IgD-negative memory B cell (primary cell): Measurements from ENCODE around the gene DNAL1. TPM values are rescaled to one million over a fixed set of nuclear protein-coding genes. Genes with fewer than 3 reads are reported as not detected.

Experiments used
- H3K27ac Mint-ChIP-seq, 3 donors: one replicate each; pipeline ENCODE4 v1.8.0; 2020 to 2022; ENCODE audit warnings: mild to moderate bottlenecking in 3 of 3, mixed read lengths in 3 of 3, moderate library complexity in 1 of 3
- H3K27me3 Mint-ChIP-seq: one replicate; pipeline ENCODE4 v1.8.0; 2021; ENCODE audit warnings: mixed read lengths
- H3K36me3 Mint-ChIP-seq: one replicate; pipeline ENCODE4 v1.8.0; 2020; ENCODE audit warnings: mild to moderate bottlenecking, mixed read lengths
- H3K4me1 Mint-ChIP-seq, 3 donors: one replicate each; pipeline ENCODE4 v1.8.0; 2020 to 2022; ENCODE audit warnings: mixed read lengths in 3 of 3, mild to moderate bottlenecking in 1 of 3
- H3K4me3 Mint-ChIP-seq, 4 donors: one replicate each; pipeline ENCODE4 v1.8.0; 2020 to 2022; ENCODE audit warnings: mild to moderate bottlenecking in 4 of 4, mixed read lengths in 4 of 4, moderate library complexity in 3 of 4
- H3K9me3 Mint-ChIP-seq, 3 donors: one replicate each; pipeline ENCODE4 v1.8.0; 2020 to 2021; ENCODE audit warnings: mixed read lengths in 3 of 3, mild to moderate bottlenecking in 1 of 3
- polyA plus RNA-seq: library from polyadenylated mRNA; unstranded; fragments of 300-500 nt; fragmentation: Illumina TruSeq; gene quantifications from one replicate; pipeline ENCODE4 v1.2.3, GENCODE V29; 2021

DNAL1 gene
- polyA plus RNA-seq, result 3.9 TPM

- Mint-ChIP-seq H3K4me1 (peaks cover 13 to 23% (median 13%) of the 10 kb centered on the region in 3 donors), H3K27ac (peak within 1 kb of the TSS; percentile 66 to 97 (median 97)), H3K9me3 (no peaks in the 10 kb centered on the region), H3K4me3 (peak within 1 kb of the TSS; percentile 83 to 98 (median 97)), H3K36me3 (no peaks in the 10 kb centered on the region), H3K27me3 (no peaks in the 10 kb centered on the region)
These were observed at the start of gene DNAL1 for GRCh38 chr14:73644531-73645247. Gene DNAL1 (plus strand): TSS chr14:73644986. CDS start chr14:73645040, 54 bp downstream.

GRCh38 chr14:73599499-73599898 is 45.3 kb upstream of the DNAL1 start:
- Mint-ChIP-seq H3K9me3 (no peaks in the 10 kb centered on the region), H3K27ac (no peak overlapping the region), H3K36me3 (peaks cover 7% of the 10 kb centered on the region), H3K4me3 (no peak overlapping the region), H3K27me3 (no peaks in the 10 kb centered on the region), H3K4me1 (no peaks in the 10 kb centered on the region)

DNA sequence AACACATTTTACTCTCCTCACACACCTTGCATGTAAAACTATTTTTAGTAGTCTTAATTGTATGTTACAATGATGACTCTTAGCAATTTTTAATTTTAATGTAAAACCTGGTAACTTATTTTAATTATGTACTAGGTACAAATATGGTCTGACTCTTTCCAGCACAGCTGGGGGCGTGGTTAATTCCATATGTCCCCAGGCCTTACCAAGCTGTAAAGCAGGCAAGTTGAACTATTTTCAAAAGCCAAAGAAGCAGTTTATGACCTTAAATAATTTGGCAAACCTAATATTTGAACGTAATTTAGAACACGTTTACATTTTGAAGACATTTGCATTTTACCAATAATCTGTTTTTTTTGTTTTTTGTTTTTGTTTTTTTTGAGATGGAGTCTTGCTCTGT is 41.8 kb upstream of the DNAL1 start:
- Mint-ChIP-seq H3K27me3 (no peaks in the 10 kb centered on the region), H3K4me3 (no peak overlapping the region), H3K9me3 (no peaks in the 10 kb centered on the region), H3K36me3 (peaks cover 5% of the 10 kb centered on the region), H3K4me1 (peaks cover 0 to 1% (median 0%) of the 10 kb centered on the region in 3 donors), H3K27ac (no peak overlapping the region)

GRCh38 chr14:73606271-73606670 is 38.5 kb upstream of the DNAL1 start:
- Mint-ChIP-seq H3K9me3 (no peaks in the 10 kb centered on the region), H3K4me3 (no peak overlapping the region), H3K36me3 (no peaks in the 10 kb centered on the region), H3K4me1 (peaks cover 0 to 1% (median 0%) of the 10 kb centered on the region in 3 donors), H3K27me3 (no peaks in the 10 kb centered on the region), H3K27ac (no peak overlapping the region)

- Mint-ChIP-seq H3K4me3 (no peak overlapping the region), H3K27ac (no peak overlapping the region), H3K36me3 (no peaks in the 10 kb centered on the region), H3K27me3 (no peaks in the 10 kb centered on the region), H3K4me1 (peaks cover 0 to 1% (median 0%) of the 10 kb centered on the region in 3 donors), H3K9me3 (no peaks in the 10 kb centered on the region)
These were observed 37.5 kb upstream of the DNAL1 start for GRCh38 chr14:73607241-73607640.

- Mint-ChIP-seq H3K27me3 (no peaks in the 10 kb centered on the region), H3K9me3 (no peaks in the 10 kb centered on the region), H3K4me1 (peaks cover 0 to 4% (median 0%) of the 10 kb centered on the region in 3 donors), H3K27ac (no peak overlapping the region), H3K4me3 (peak overlapping the region in 1 of 4 donors; percentile 57), H3K36me3 (no peaks in the 10 kb centered on the region)
These were observed 34.1 kb upstream of the DNAL1 start for GRCh38 chr14:73610687-73611086.

GRCh38 chr14:73612339-73613045 is 32.3 kb upstream of the DNAL1 start, which contains the start of gene ACOT6:
Gene ACOT6 (plus strand): TSS chr14:73612517. CDS start chr14:73612572, 55 bp downstream.
- no peaks in the 10 kb centered on the region for H3K9me3 Mint-ChIP-seq
- peak within 1 kb of the TSS in 1 of 3 donors; percentile 71 for H3K27ac Mint-ChIP-seq
- no peaks in the 10 kb centered on the region for H3K36me3 Mint-ChIP-seq

DNA sequence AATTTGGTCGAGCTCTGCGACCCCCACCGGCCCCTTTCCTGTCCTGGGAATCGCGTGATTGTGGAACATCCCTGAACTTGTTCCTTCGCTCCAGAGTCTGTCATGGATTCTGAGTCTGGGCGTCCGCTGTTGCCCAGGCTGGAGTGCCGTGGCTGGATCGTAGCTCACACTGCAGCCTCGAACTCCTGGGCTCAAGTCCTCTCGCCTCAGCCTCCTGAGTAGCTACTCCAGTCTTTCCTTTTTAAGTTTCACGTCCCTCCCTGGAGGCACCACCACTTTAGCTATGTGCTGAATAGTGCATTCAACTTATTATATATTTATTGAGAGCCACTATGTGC is 31.8 kb upstream of the DNAL1 start:
- no peaks in the 10 kb centered on the region for H3K27me3 Mint-ChIP-seq
- H3K4me3 Mint-ChIP-seq, result peak overlapping the region; percentile 82 to 93 (median 90)
- H3K36me3 Mint-ChIP-seq, result no peaks in the 10 kb centered on the region
- peaks cover 0 to 2% (median 0%) of the 10 kb centered on the region in 3 donors for H3K4me1 Mint-ChIP-seq
- H3K9me3 Mint-ChIP-seq, result no peaks in the 10 kb centered on the region
- peak overlapping the region in 1 of 3 donors; percentile 71 for H3K27ac Mint-ChIP-seq

More at GRCh38 chr14:73612339-73613045, 32.3 kb upstream of the DNAL1 start, which contains the start of gene ACOT6:
- peak within 1 kb of the TSS; percentile 82 to 93 (median 90) for H3K4me3 Mint-ChIP-seq
- no peaks in the 10 kb centered on the region for H3K27me3 Mint-ChIP-seq
- H3K4me1 Mint-ChIP-seq, result peaks cover 0 to 2% (median 0%) of the 10 kb centered on the region in 3 donors

GRCh38 chr14:73613419-73613963 is 31.3 kb upstream of the DNAL1 start:
- Mint-ChIP-seq H3K4me3 (peak overlapping the region; percentile 82 to 93 (median 90)), H3K9me3 (no peaks in the 10 kb centered on the region), H3K4me1 (peaks cover 0 to 2% (median 0%) of the 10 kb centered on the region in 3 donors), H3K27ac (no peak overlapping the region), H3K27me3 (no peaks in the 10 kb centered on the region), H3K36me3 (no peaks in the 10 kb centered on the region)

DNA sequence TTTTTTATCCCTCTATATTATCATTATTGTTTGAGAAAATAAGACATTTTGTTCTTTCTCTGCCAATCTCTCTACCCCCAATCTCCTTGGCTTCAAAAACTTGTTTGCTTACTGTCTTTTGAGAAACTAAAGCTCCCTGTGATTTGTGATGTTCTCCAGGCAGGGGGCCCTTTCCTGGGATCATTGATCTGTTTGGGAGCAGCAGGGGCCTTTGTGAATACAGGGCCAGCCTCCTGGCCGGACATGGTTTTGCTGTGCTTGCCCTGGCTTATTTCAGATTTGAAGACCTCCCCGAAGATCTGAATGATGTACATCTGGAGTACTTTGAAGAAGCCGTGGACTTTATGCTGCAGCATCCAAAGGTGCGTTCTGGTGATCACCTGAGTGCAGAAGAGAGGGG is 28.0 kb upstream of the DNAL1 start:
- Mint-ChIP-seq H3K27ac (no peak overlapping the region), H3K9me3 (no peaks in the 10 kb centered on the region), H3K4me1 (peaks cover 0 to 2% (median 0%) of the 10 kb centered on the region in 3 donors), H3K36me3 (no peaks in the 10 kb centered on the region), H3K4me3 (peak overlapping the region in 1 of 4 donors; percentile 52), H3K27me3 (no peaks in the 10 kb centered on the region)

DNA sequence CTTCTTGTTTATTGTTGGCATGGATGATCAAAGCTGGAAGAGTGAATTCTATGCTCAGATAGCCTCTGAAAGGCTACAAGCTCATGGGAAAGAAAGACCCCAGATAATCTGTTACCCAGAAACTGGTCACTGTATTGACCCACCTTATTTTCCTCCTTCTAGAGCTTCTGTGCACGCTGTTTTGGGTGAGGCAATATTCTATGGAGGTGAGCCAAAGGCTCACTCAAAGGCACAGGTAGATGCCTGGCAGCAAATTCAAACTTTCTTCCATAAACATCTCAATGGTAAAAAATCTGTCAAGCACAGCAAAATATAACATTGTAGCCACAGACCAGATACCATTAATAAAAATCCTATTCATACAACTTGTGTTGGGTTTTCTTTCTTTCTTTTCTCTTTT is 25.3 kb upstream of the DNAL1 start:
- Mint-ChIP-seq H3K27ac (no peak overlapping the region), H3K4me1 (no peaks in the 10 kb centered on the region), H3K9me3 (no peaks in the 10 kb centered on the region), H3K4me3 (no peak overlapping the region), H3K27me3 (no peaks in the 10 kb centered on the region), H3K36me3 (no peaks in the 10 kb centered on the region)

- Mint-ChIP-seq H3K27me3 (no peaks in the 10 kb centered on the region), H3K27ac (no peak overlapping the region), H3K9me3 (no peaks in the 10 kb centered on the region)
These were observed 24.5 kb upstream of the DNAL1 start for GRCh38 chr14:73620268-73620667.

DNA sequence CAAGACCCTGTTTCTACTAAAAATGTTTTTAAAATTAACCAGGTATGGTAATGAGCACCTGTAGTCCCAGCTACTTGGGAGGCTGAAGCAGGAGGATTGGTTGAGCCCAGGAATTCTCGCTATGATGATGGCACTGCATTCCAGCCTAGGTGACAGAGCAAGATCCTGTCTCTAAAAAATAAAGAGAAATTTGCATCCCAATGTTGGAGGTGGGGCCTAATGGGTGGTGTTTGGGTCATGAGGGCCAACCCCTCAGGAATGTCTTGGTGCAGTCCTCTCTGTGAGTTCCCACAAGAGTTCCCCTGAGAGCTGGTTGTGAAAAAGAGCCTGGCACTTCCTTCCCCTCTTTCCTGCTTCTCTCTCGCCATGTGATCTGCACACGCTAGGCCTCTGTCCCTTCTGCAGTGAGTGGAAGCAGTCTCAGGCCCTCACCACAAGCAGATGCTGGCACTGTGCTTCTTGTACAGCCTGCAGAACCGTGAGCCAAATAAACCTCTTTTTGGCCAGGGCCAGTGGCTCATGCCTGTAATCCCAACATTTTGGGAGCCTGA is 21.2 kb upstream of the DNAL1 start:
- H3K36me3 Mint-ChIP-seq, result no peaks in the 10 kb centered on the region
- no peak overlapping the region for H3K27ac Mint-ChIP-seq
- no peaks in the 10 kb centered on the region for H3K9me3 Mint-ChIP-seq
- no peaks in the 10 kb centered on the region for H3K4me1 Mint-ChIP-seq
- no peak overlapping the region for H3K4me3 Mint-ChIP-seq
- H3K27me3 Mint-ChIP-seq, result no peaks in the 10 kb centered on the region

More at GRCh38 chr14:73620268-73620667, 24.5 kb upstream of the DNAL1 start:
- Mint-ChIP-seq H3K36me3 (no peaks in the 10 kb centered on the region), H3K4me3 (no peak overlapping the region), H3K4me1 (no peaks in the 10 kb centered on the region)

DNA sequence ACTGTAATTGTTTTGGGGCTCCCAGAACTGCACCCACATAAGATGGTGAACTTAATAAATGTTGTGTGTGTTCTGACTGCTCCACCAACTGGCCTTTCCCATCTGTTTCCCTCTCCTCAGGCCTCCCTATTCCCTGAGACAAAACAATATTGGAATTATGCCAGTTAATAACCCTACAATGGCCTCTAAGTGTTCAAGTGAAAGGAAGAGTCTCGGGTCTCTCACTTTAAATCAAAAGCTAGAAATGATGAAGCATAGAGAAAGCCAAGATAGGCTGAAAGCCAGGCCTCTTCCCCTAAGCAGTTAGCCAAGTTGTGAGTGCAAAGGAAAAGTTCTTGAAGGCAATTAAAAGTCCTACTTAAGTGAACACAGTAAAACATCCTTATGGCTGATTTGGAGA is 19.1 kb upstream of the DNAL1 start:
- Mint-ChIP-seq H3K4me1 (no peaks in the 10 kb centered on the region), H3K36me3 (no peaks in the 10 kb centered on the region), H3K27me3 (no peaks in the 10 kb centered on the region), H3K27ac (no peak overlapping the region), H3K9me3 (no peaks in the 10 kb centered on the region), H3K4me3 (no peak overlapping the region)

DNA sequence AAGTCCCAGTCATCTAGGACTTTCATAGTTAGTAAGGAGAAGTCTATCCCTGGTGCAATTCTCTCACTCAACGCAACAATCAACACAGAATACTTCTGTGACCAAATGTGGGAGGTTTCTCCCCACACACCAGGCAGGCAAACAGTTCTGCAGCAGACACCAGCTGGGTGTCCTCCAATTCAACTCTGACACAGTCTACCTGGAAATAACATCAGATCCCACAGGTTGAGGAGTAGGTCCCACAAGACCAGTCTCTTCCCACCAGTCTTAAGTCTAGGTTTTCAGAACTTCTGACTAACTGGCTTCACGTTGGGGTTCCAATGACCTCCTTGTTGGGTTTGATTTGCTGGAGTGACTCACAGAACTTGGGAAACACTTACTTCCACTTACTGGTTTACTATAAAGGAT is 17.6 kb upstream of the DNAL1 start:
- no peaks in the 10 kb centered on the region for H3K4me1 Mint-ChIP-seq
- H3K9me3 Mint-ChIP-seq, result no peaks in the 10 kb centered on the region
- no peaks in the 10 kb centered on the region for H3K36me3 Mint-ChIP-seq
- H3K27me3 Mint-ChIP-seq, result no peaks in the 10 kb centered on the region
- H3K27ac Mint-ChIP-seq, result peak overlapping the region in 1 of 3 donors; percentile 75
- H3K4me3 Mint-ChIP-seq, result no peak overlapping the region
